K562 (cell line): ENCODE measurements around the gene TRMT2A. TPM values are rescaled to one million over a fixed set of nuclear protein-coding genes. Genes with fewer than 3 reads are reported as not detected.

Experiments used
- ATAC-seq: fragments of 200-7000 bp; cut with Tn5 transposase; 3 replicates; pipeline ENCODE4 v1.9.1; 2020; ENCODE audit warnings: moderate library complexity
- BruUV-seq: library from RNA; stranded (reverse); fragments of 400-500 nt; replicated peaks from 2 replicates; lab custom pipeline; 2021; lab: Mats Ljungman, UMichigan
- CTCF ChIA-PET: fragments of 300-600 bp; formaldehyde crosslinking; extraction: SDS; loops from one replicate; lab custom pipeline; 2021; ENCODE audit warnings: low intra/inter-chr PET ratio; lab: Yijun Ruan, JAX
- POLR2A ChIA-PET: fragments of 300-600, 350-650 bp; sonication (Branson Sonifier 250); formaldehyde crosslinking; extraction: SDS; loops from one replicate; lab custom pipeline; 2021; ENCODE audit warnings: antibody characterized with exemption, inconsistent platforms; lab: Yijun Ruan, JAX
- DNase-seq, 4 experiments: peaks; one replicate each; pipeline versions ENCODE4 v3.0.0 to v3.0.0-alpha.2; 2011 to 2018; ENCODE audit warnings: low spot score in 3 of 4, mixed read lengths in 3 of 4; ENCODE audit errors: extremely low read depth in 1 of 4
- FAIRE-seq: peaks from 2 replicates; lab custom pipeline; 2011; peaks lifted over from hg19 to GRCh38; lab: Jason Lieb, UNC
- H2AFZ ChIP-seq: 2 replicates; pipeline ENCODE4 v1.6.0; 2011; ENCODE audit warnings: low read depth, low read length, control low read depth, inconsistent platforms
- H3K27ac ChIP-seq: fragments of 200-600 bp; 3 replicates; pipeline ENCODE4 v1.8.0; 2011; ENCODE audit warnings: low read depth, mild to moderate bottlenecking, control low read depth, inconsistent platforms, low read length, moderate library complexity, mixed read lengths; ENCODE audit errors: extremely low read depth
- H3K27me3 ChIP-seq, 2 experiments: fragments of 300-600 bp in 1 of 2; 2 replicates in 1 of 2; 3 replicates in 1 of 2; pipeline versions ENCODE4 v1.6.0 to v1.8.0; 2011; ENCODE audit warnings: inconsistent platforms in 2 of 2, low read length in 2 of 2, mild to moderate bottlenecking in 1 of 2, mixed read lengths in 1 of 2, moderate library complexity in 1 of 2; ENCODE audit not compliant: control insufficient read depth in 2 of 2, insufficient read depth in 2 of 2
- H3K36me3 ChIP-seq: fragments of 300-600 bp; 3 replicates; pipeline ENCODE4 v1.8.0; 2011; ENCODE audit warnings: mild to moderate bottlenecking, low read length, inconsistent platforms; ENCODE audit not compliant: control insufficient read depth, insufficient read depth
- H3K4me1 ChIP-seq, 2 experiments: fragments of 200-600 bp in 1 of 2; replicated peaks in 1 of 2; 2 replicates in 1 of 2; 3 replicates in 1 of 2; pipeline versions ENCODE4 v1.5.1 to v1.8.0; 2011; ENCODE audit warnings: inconsistent platforms in 2 of 2, low read length in 2 of 2, mild to moderate bottlenecking in 1 of 2, mixed read lengths in 1 of 2, moderate library complexity in 1 of 2; ENCODE audit not compliant: control insufficient read depth in 2 of 2, insufficient read depth in 2 of 2
- H3K4me2 ChIP-seq: 2 replicates; pipeline ENCODE4 v1.6.1; 2011; ENCODE audit warnings: low read length, control low read depth, inconsistent platforms, mixed read lengths; ENCODE audit not compliant: insufficient read depth
- H3K4me3 ChIP-seq: fragments of 200-600 bp; sonication (generic), shearing (Covaris generic); 2 replicates; pipeline ENCODE4 v1.5.1; 2016; ENCODE audit warnings: control low read depth, inconsistent platforms
- H3K79me2 ChIP-seq: fragments of 200-600 bp; 3 replicates; pipeline ENCODE4 v1.8.0; 2011; ENCODE audit warnings: low read length, inconsistent platforms; ENCODE audit not compliant: control insufficient read depth, insufficient read depth
- H3K9ac ChIP-seq, 2 experiments: 2 replicates each; pipeline versions ENCODE4 v1.6.0 to v1.6.1; 2011; ENCODE audit warnings: low read depth in 2 of 2, low read length in 2 of 2, control low read depth in 1 of 2, inconsistent platforms in 1 of 2, mild to moderate bottlenecking in 1 of 2, mixed read lengths in 1 of 2; ENCODE audit not compliant: insufficient read depth in 1 of 2
- H3K9me1 ChIP-seq: one replicate; pipeline ENCODE4 v1.6.0; 2011; ENCODE audit warnings: inconsistent platforms, mild to moderate bottlenecking, low read length, moderate library complexity; ENCODE audit not compliant: control insufficient read depth, insufficient read depth
- H3K9me3 ChIP-seq: replicated peaks from 2 replicates; pipeline ENCODE4 v1.5.1; 2011; ENCODE audit warnings: low read depth, low read length, inconsistent platforms; ENCODE audit not compliant: control insufficient read depth, insufficient read depth
- H4K20me1 ChIP-seq: replicated peaks from 2 replicates; pipeline ENCODE4 v1.6.1; 2011; ENCODE audit warnings: low read length, inconsistent platforms, mixed read lengths; ENCODE audit not compliant: control insufficient read depth, insufficient read depth
- ARID1B ChIP-seq: fragments of 450-650 bp; IDR thresholded peaks from 2 replicates; pipeline ENCODE4 v1.6.1; 2016; ENCODE audit warnings: antibody characterized with exemption, mild to moderate bottlenecking, inconsistent platforms
- HNRNPLL ChIP-seq: fragments of 200-400 bp; formaldehyde crosslinking; IDR thresholded peaks from 2 replicates; pipeline ENCODE4 v1.6.1; 2017; ENCODE audit warnings: low read length, low read depth, mild to moderate bottlenecking; ENCODE audit not compliant: poor library complexity, severe bottlenecking
- WGBS: fragments of 100-300 bp; shearing (Covaris generic); methylation state at CpG from one replicate; pipeline ENCODE4 v1.1.6; 2016; ENCODE audit warnings: low coverage, mixed read lengths; ENCODE audit not compliant: insufficient coverage; ENCODE audit errors: missing lambda C conversion rate; 5-methylcytosine and 5-hydroxymethylcytosine counted together
- in situ Hi-C: fragments of 300-500 bp; cut with MboI; formaldehyde crosslinking; loops from 4 replicates; pipeline ENCODE4 v1.15.0; 2018; ENCODE audit warnings: inconsistent platforms, mixed read lengths
- intact Hi-C: fragments of 100-400 bp; cut with micrococcal nuclease; formaldehyde crosslinking; loops from 2 replicates; pipeline ENCODE4 v1.14.2; 2022
- polyA plus RNA-seq, 8 experiments: library from polyadenylated mRNA; depleted of rRNA in 4 of 8; stranded (reverse) in 5 of 8; unstranded in 3 of 8; fragments of >200 nt; fragmentation: Nextera tagmentation in 2 of 8; fragmentation: Illumina TruSeq in 1 of 8; extraction: Ambion mirVana in 2 of 8; extraction: Trizol in 1 of 8; gene quantifications; 2 replicates each; pipeline versions ENCODE4 v1.2.1 to v1.2.3, GENCODE V29; 2011 to 2014; ENCODE audit warnings: inconsistent platforms in 1 of 8, missing spikeins in 1 of 8
- total RNA-seq, 7 experiments: library from RNA; depleted of rRNA in 6 of 7; stranded (reverse); fragments of >200 nt in 6 of 7; fragmentation: Illumina TruSeq in 2 of 7; extraction: Trizol in 2 of 7; gene quantifications; 2 replicates each; pipeline versions ENCODE4 v1.2.1 to v1.2.3, GENCODE V29; 2011 to 2021; ENCODE audit warnings: low replicate concordance in 1 of 7
- TF ChIP-seq, protein P1 (sequence below): fragments of 250-450 bp; sonication (Bioruptor Pico); IDR thresholded peaks from 2 replicates; pipeline ENCODE4 v1.8.0; 2022; ENCODE audit warnings: moderate library complexity, mild to moderate bottlenecking, inconsistent platforms

The TRMT2A gene
- total and polyA plus RNA-seq, 9 of the 15 experiments (the other 6 are each of a cell fraction or from before 2014, with no cell fraction given) = 1.6 to 265 (median 140) TPM

DNA sequence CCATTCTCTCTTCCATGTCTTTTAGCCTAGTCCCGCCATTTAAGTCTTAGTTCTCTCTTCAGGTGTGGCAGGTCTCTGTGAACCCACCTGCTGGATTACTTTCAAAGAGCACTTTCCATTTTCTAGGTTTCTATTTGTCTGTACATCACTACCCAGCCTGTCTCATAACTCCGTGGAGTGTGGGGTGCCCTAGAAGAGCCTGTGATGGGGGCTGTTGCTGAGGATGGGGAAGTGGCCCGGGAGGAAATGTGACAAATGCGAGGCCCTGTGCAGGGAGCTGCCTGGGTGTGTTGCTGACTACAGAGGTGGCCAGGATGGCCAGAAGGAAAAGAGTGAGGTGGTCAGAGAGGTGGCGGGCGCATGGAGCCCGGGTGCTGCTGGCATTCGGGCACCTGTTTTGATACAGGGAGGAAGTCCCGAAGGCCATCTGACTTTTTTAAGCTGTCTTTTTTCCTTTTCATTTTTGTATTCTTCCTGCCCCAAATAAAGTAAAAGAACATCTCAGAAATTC is 26.2 kb downstream of the TRMT2A start:
- Histone ChIP-seq H3K27me3 (no peaks in the 10 kb centered on the region), H3K9me1 (no peaks in the 10 kb centered on the region), H3K4me1 (peaks cover 0 to 12% of the 10 kb centered on the region in 2 experiments; a peak in 2 of 5 replicates), H3K79me2 (peaks cover 69% of the 10 kb centered on the region), H4K20me1 (peaks cover 10% of the 10 kb centered on the region; the same call in 1 of the 2 replicates), H3K9ac (peak overlapping the region in 1 of 2 experiments; percentile 18; a peak in 1 of 4 replicates), H3K4me2 (no peak overlapping the region), H3K4me3 (no peak overlapping the region), H2AFZ (no peak overlapping the region), H3K36me3 (peaks cover 99% of the 10 kb centered on the region), H3K27ac (no peak overlapping the region), H3K9me3 (no peaks in the 10 kb centered on the region; the same call in 1 of the 2 replicates)
- CTCF ChIA-PET = no interaction called here
- POLR2A ChIA-PET = interaction anchor here (0.7 to 19.4 kb wide), 7 partner anchors 8 to 100 kb away, joined by 3 to 513 read pairs (median 4); partner anchors contain the start of genes DGCR8, RANBP1 and TRMT2A
- BruUV-seq = no TSS peak
- FAIRE-seq (no peak), ATAC-seq (no peak), DNase-seq (no peak)
- TF ChIP-seq HNRNPLL (peak; percentile 23), ARID1B (no peak)
- TF ChIP-seq, protein P1, sequence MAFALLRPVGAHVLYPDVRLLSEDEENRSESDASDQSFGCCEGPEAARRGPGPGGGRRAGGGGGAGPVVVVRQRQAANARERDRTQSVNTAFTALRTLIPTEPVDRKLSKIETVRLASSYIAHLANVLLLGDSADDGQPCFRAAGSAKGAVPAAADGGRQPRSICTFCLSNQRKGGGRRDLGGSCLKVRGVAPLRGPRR (CRISPR knock-in tag) = 0 out of 2 replicates have a peak, but pooled peaks have one; percentile 6
- in situ Hi-C loops = no loop called here
- WGBS = 95% methylated on average over 9 of the region's 9 CpGs
- intact Hi-C loops = no loop called here
